DND-41 (cell line): ENCODE data around the gene IL17REL.

Experiments used
- ATAC-seq: fragments of 200-7000 bp; cut with Tn5 transposase; 3 replicates; pipeline ENCODE4 v1.9.1; 2021; ENCODE audit warnings: low read depth; ENCODE audit not compliant: insufficient read depth
- DNase-seq: peaks from one replicate; pipeline ENCODE4 v3.0.0-alpha.2; 2020
- H2AFZ ChIP-seq: 2 replicates; pipeline ENCODE4 v1.6.0; 2012; ENCODE audit warnings: low read depth, low read length
- H3K27ac ChIP-seq: 2 replicates; pipeline ENCODE4 v1.5.1; 2012; ENCODE audit warnings: low read length, inconsistent platforms
- H3K27me3 ChIP-seq: fragments of 200-600 bp; sonication (generic); 2 replicates; pipeline ENCODE4 v1.6.0; 2012; ENCODE audit warnings: low read length, mild to moderate bottlenecking, inconsistent platforms; ENCODE audit not compliant: insufficient read depth, poor library complexity
- H3K36me3 ChIP-seq: 2 replicates; pipeline ENCODE4 v1.5.1; 2012; ENCODE audit warnings: low read length, inconsistent platforms; ENCODE audit not compliant: insufficient read depth
- H3K4me1 ChIP-seq: 2 replicates; pipeline ENCODE4 v1.5.1; 2012; ENCODE audit warnings: mild to moderate bottlenecking, low read length; ENCODE audit not compliant: insufficient read depth
- H3K4me2 ChIP-seq: 2 replicates; pipeline ENCODE4 v1.6.0; 2012; ENCODE audit warnings: mild to moderate bottlenecking, moderate library complexity, low read length, inconsistent platforms; ENCODE audit not compliant: insufficient read depth
- H3K4me3 ChIP-seq, 2 experiments: fragments of 200-600 bp in 1 of 2; shearing (Covaris generic) in 1 of 2; 2 replicates each; pipeline ENCODE4 v1.5.1; 2012 to 2016; ENCODE audit warnings: inconsistent platforms in 2 of 2, low read length in 2 of 2, mild to moderate bottlenecking in 2 of 2, low read depth in 1 of 2, moderate library complexity in 1 of 2
- H3K79me2 ChIP-seq: 2 replicates; pipeline ENCODE4 v1.6.0; 2012; ENCODE audit warnings: low read length, inconsistent platforms; ENCODE audit not compliant: insufficient read depth
- H3K9ac ChIP-seq: 2 replicates; pipeline ENCODE4 v1.6.0; 2012; ENCODE audit warnings: low read depth, mild to moderate bottlenecking, inconsistent platforms, low read length, moderate library complexity
- H3K9me3 ChIP-seq: 2 replicates; pipeline ENCODE4 v1.5.1; 2012; ENCODE audit warnings: low read length, moderate library complexity, mild to moderate bottlenecking, inconsistent platforms; ENCODE audit not compliant: insufficient read depth, severe bottlenecking
- H4K20me1 ChIP-seq: 2 replicates; pipeline ENCODE4 v1.6.0; 2012; ENCODE audit warnings: low read length; ENCODE audit not compliant: insufficient read depth
- EZH2 ChIP-seq: IDR thresholded peaks from 3 replicates; pipeline ENCODE4 v1.6.1; 2012; ENCODE audit warnings: borderline replicate concordance, low read depth, mild to moderate bottlenecking, moderate library complexity, low read length, inconsistent platforms; ENCODE audit not compliant: severe bottlenecking
- TF ChIP-seq, protein P1 (sequence below): IDR thresholded peaks from 2 replicates; pipeline ENCODE4 v1.5.1; 2012; ENCODE audit warnings: borderline replicate concordance, low read length, moderate library complexity, mild to moderate bottlenecking; ENCODE audit not compliant: poor library complexity, severe bottlenecking; ENCODE audit errors: extremely low read depth

Gene IL17REL

DNA sequence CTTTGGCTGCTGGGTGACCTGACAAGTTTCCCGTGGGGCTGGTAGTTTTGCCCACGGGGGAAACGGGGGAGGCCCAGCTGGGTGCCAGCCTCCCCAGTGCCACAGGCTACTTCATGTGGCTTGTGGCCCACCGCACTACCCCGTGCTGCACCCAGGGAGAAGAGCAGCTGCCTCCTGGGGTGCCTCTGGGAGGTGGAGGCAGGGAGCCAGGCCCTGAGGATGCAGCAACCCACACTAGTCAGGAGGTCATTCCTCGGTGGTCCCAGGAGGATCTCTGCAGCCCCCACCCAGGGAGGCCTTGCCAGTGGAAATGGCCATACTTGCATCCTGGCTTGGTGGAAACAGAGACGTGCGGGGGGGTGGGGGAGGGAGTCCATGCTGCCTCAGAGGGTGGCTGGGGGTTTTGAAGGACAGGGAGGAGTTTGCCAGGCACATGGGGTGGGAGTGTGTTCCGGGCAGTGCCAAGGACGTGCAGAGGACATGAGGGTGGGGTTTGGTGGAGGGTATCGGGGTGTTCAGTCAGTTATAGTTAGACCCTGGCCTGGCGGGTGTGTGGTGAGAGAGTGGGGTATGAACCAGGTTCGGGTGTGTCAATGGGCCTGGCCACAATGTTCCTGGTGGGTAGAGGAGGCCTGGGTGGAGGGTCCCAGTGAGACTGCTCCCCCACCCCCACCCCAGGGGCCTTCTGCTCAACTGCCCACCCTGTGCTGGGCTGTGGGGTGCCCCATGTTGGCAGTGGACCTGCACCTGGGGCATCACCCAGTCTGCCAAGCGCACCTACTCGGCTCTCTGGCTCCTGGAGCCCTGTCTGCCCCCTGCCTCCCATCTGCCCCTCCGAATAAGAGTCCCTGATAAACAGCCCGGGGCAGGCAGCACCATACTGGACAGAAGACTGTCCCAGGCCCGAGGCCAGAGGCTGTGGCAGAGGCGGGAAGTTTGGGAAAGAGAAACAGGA lies 48.2 kb downstream of the IL17REL start:
- Histone ChIP-seq H4K20me1 (peaks cover 49% of the 10 kb centered on the region), H3K4me3 (no peak overlapping the region), H3K9me3 (no peaks in the 10 kb centered on the region), H2AFZ (no peak overlapping the region), H3K36me3 (peaks cover 30% of the 10 kb centered on the region), H3K79me2 (peaks cover 37% of the 10 kb centered on the region), H3K27me3 (no peaks in the 10 kb centered on the region), H3K9ac (0 out of 2 replicates have a peak overlapping the region, but pooled peaks have one; percentile 10), H3K27ac (no peak overlapping the region), H3K4me1 (peaks cover 35% of the 10 kb centered on the region), H3K4me2 (no peak overlapping the region)
- ATAC-seq, result no peak
- TF ChIP-seq EZH2, result no peak
- TF ChIP-seq, protein P1, sequence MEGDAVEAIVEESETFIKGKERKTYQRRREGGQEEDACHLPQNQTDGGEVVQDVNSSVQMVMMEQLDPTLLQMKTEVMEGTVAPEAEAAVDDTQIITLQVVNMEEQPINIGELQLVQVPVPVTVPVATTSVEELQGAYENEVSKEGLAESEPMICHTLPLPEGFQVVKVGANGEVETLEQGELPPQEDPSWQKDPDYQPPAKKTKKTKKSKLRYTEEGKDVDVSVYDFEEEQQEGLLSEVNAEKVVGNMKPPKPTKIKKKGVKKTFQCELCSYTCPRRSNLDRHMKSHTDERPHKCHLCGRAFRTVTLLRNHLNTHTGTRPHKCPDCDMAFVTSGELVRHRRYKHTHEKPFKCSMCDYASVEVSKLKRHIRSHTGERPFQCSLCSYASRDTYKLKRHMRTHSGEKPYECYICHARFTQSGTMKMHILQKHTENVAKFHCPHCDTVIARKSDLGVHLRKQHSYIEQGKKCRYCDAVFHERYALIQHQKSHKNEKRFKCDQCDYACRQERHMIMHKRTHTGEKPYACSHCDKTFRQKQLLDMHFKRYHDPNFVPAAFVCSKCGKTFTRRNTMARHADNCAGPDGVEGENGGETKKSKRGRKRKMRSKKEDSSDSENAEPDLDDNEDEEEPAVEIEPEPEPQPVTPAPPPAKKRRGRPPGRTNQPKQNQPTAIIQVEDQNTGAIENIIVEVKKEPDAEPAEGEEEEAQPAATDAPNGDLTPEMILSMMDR, result no peak
- peak; percentile 43 for DNase-seq

DNA sequence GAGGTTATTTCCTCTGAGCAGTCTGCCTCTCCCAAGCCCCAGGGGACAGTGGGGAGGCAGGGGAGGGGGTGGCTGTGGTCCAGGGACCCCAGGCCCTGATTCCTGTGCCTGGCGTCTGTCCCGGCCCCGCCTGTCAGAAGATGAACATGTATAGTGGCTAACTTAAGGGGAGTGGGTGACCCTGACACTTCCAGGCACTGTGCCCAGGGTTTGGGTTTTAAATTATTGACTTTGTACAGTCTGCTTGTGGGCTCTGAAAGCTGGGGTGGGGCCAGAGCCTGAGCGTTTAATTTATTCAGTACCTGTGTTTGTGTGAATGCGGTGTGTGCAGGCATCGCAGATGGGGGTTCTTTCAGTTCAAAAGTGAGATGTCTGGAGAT lies 48.9 kb downstream of the IL17REL start:
- H3K9me3 ChIP-seq, result no peaks in the 10 kb centered on the region
- H3K4me2 ChIP-seq, result peak overlapping the region; percentile 90; the same call in 1 of the 2 replicates
- TF ChIP-seq EZH2, result no peak
- TF ChIP-seq, protein P1, result no peak
- peaks cover 49% of the 10 kb centered on the region for H4K20me1 ChIP-seq
- H3K4me1 ChIP-seq, result peaks cover 39% of the 10 kb centered on the region
- no peak overlapping the region for H3K27ac ChIP-seq
- peaks cover 37% of the 10 kb centered on the region for H3K79me2 ChIP-seq
- no peak overlapping the region; a peak in 1 of 4 replicates for H3K4me3 ChIP-seq
- no peak overlapping the region for H2AFZ ChIP-seq
- DNase-seq (no peak), ATAC-seq (no peak)
- peak overlapping the region; percentile 10; the same call in 1 of the 2 replicates for H3K9ac ChIP-seq
- H3K36me3 ChIP-seq, result peaks cover 30% of the 10 kb centered on the region
- no peaks in the 10 kb centered on the region for H3K27me3 ChIP-seq

DNA sequence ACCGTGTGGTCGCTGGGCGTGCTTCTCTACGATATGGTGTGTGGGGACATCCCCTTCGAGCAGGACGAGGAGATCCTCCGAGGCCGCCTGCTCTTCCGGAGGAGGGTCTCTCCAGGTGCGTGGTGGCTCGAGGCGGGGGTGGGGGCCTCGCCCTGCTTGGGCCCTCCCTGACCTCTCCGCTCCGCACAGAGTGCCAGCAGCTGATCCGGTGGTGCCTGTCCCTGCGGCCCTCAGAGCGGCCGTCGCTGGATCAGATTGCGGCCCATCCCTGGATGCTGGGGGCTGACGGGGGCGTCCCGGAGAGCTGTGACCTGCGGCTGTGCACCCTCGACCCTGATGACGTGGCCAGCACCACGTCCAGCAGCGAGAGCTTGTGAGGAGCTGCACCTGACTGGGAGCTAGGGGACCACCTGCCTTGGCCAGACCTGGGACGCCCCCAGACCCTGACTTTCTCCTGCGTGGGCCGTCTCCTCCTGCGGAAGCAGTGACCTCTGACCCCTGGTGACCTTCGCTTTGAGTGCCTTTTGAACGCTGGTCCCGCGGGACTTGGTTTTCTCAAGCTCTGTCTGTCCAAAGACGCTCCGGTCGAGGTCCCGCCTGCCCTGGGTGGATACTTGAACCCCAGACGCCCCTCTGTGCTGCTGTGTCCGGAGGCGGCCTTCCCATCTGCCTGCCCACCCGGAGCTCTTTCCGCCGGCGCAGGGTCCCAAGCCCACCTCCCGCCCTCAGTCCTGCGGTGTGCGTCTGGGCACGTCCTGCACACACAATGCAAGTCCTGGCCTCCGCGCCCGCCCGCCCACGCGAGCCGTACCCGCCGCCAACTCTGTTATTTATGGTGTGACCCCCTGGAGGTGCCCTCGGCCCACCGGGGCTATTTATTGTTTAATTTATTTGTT lies 49.6 kb downstream of the IL17REL start:
- Histone ChIP-seq H3K4me2 (peak overlapping the region; percentile 90), H3K27me3 (no peaks in the 10 kb centered on the region), H3K27ac (peak overlapping the region; percentile 54), H4K20me1 (peaks cover 49% of the 10 kb centered on the region), H3K9ac (peak overlapping the region; percentile 86; the same call in 1 of the 2 replicates), H3K79me2 (peaks cover 37% of the 10 kb centered on the region), H3K9me3 (no peaks in the 10 kb centered on the region), H3K4me1 (peaks cover 39% of the 10 kb centered on the region), H2AFZ (no peak overlapping the region), H3K4me3 (peak overlapping the region in 1 of 2 experiments; percentile 92; a peak in 3 of 4 replicates), H3K36me3 (peaks cover 30% of the 10 kb centered on the region)
- DNase-seq (no peak), ATAC-seq (no peak)
- no peak for TF ChIP-seq EZH2
- TF ChIP-seq, protein P1, result no peak
